GM12878 (cell line): ENCODE data around the gene BOD1L1. TPM values are rescaled to one million over a fixed set of nuclear protein-coding genes. Genes with fewer than 3 reads are reported as not detected.

Experiments
- ATAC-seq: fragments of 200-7000 bp; cut with Tn5 transposase; 3 replicates; pipeline ENCODE4 v1.9.1; 2020; ENCODE audit warnings: mild to moderate bottlenecking, moderate library complexity
- BruUV-seq: library from RNA; stranded (reverse); fragments of 400-500 nt; replicated peaks from 2 replicates; lab custom pipeline; 2021; lab: Mats Ljungman, UMichigan
- CTCF ChIA-PET: fragments of 300-600 bp; sonication (Branson Sonifier 250); formaldehyde crosslinking; extraction: SDS; loops from one replicate; lab custom pipeline; 2021; ENCODE audit warnings: inconsistent platforms; lab: Yijun Ruan, JAX
- POLR2A ChIA-PET: fragments of 350-600 bp; formaldehyde crosslinking; extraction: SDS; loops from one replicate; lab custom pipeline; 2021; ENCODE audit warnings: inconsistent platforms; lab: Charles Lee
- RAD21 ChIA-PET: fragments of 300-600 bp; sonication (Branson Sonifier 250); formaldehyde crosslinking; loops from one replicate; lab custom pipeline; 2023; ENCODE audit warnings: antibody characterized with exemption; ENCODE audit not compliant: unreplicated experiment; lab: Charles Lee
- SMC1A ChIA-PET: fragments of 300-600 bp; sonication (Branson Sonifier 250); formaldehyde crosslinking; loops from one replicate; lab custom pipeline; 2023; ENCODE audit not compliant: unreplicated experiment, uncharacterized antibody; lab: Charles Lee
- DNase-seq: peaks from one replicate; pipeline ENCODE4 v3.0.0-alpha.2; 2011; ENCODE audit warnings: low read depth, low spot score
- FAIRE-seq: peaks from 3 replicates; lab custom pipeline; 2011; peaks lifted over from hg19 to GRCh38; lab: Jason Lieb, UNC
- H2AFZ ChIP-seq: 2 replicates; pipeline ENCODE4 v1.6.0; 2011; ENCODE audit warnings: low read depth, low read length, control low read depth; ENCODE audit not compliant: control insufficient read depth
- H3K27ac ChIP-seq: 2 replicates; pipeline ENCODE4 v1.5.1; 2011; ENCODE audit warnings: control low read depth; ENCODE audit not compliant: control insufficient read depth, insufficient read depth
- H3K27me3 ChIP-seq, 2 experiments: replicated peaks in 1 of 2; 2 replicates each; pipeline versions ENCODE4 v1.6.0 to v1.6.1; 2011; ENCODE audit warnings: low read length in 1 of 2; ENCODE audit not compliant: control insufficient read depth in 2 of 2, insufficient read depth in 2 of 2
- H3K36me3 ChIP-seq, 2 experiments: 2 replicates each; pipeline ENCODE4 v1.5.1; 2011; ENCODE audit warnings: low read length in 1 of 2; ENCODE audit not compliant: control insufficient read depth in 2 of 2, insufficient read depth in 2 of 2
- H3K4me1 ChIP-seq: 2 replicates; pipeline ENCODE4 v1.6.1; 2011; ENCODE audit warnings: mild to moderate bottlenecking, low read length, moderate library complexity, mixed read lengths; ENCODE audit not compliant: control insufficient read depth, insufficient read depth
- H3K4me2 ChIP-seq: 2 replicates; pipeline ENCODE4 v1.6.0; 2011; ENCODE audit warnings: control low read depth; ENCODE audit not compliant: control insufficient read depth, insufficient read depth
- H3K4me3 ChIP-seq: fragments of 200-600 bp; sonication (generic); 2 replicates; pipeline ENCODE4 v1.5.1; 2016
- H3K79me2 ChIP-seq: 2 replicates; pipeline ENCODE4 v1.6.0; 2011; ENCODE audit warnings: low read length; ENCODE audit not compliant: control insufficient read depth, insufficient read depth
- H3K9ac ChIP-seq: 2 replicates; pipeline ENCODE4 v1.8.0; 2011; ENCODE audit warnings: low read length, control low read depth, mixed read lengths; ENCODE audit not compliant: control insufficient read depth, insufficient read depth
- H3K9me3 ChIP-seq: replicated peaks from 3 replicates; pipeline ENCODE4 v1.5.1; 2011; ENCODE audit warnings: mild to moderate bottlenecking, low read length; ENCODE audit not compliant: control insufficient read depth, insufficient read depth
- H4K20me1 ChIP-seq: 2 replicates; pipeline ENCODE4 v1.6.0; 2011; ENCODE audit not compliant: control insufficient read depth, insufficient read depth
- BACH1 ChIP-seq: fragments of 450-650 bp; IDR thresholded peaks from 2 replicates; pipeline ENCODE4 v1.6.1; 2017; ENCODE audit warnings: mild to moderate bottlenecking, borderline replicate concordance
- FOXM1 ChIP-seq: IDR thresholded peaks from 2 replicates; pipeline ENCODE4 v1.6.1; 2012; ENCODE audit warnings: low read depth, mild to moderate bottlenecking, inconsistent platforms, low read length, moderate library complexity
- IRF4 ChIP-seq: IDR thresholded peaks from 2 replicates; pipeline ENCODE4 v1.6.1; 2011; ENCODE audit warnings: low read depth, low read length
- KAT2A ChIP-seq: conservative IDR thresholded peaks from 2 replicates; pipeline ENCODE4 v1.6.1; 2011; ENCODE audit warnings: low read depth, low read length; ENCODE audit not compliant: control insufficient read depth
- MEF2A ChIP-seq: IDR thresholded peaks from 2 replicates; pipeline ENCODE4 v1.6.1; 2011; ENCODE audit warnings: low read depth, mild to moderate bottlenecking, low read length, moderate library complexity; ENCODE audit not compliant: insufficient read depth
- MTA2 ChIP-seq: fragments of 450-650 bp; IDR thresholded peaks from 2 replicates; pipeline ENCODE4 v1.6.1; 2016; ENCODE audit warnings: low read depth, mild to moderate bottlenecking, moderate library complexity
- NR2C2 ChIP-seq: IDR thresholded peaks from 2 replicates; pipeline ENCODE4 v1.6.1; 2011; ENCODE audit warnings: borderline replicate concordance, low read depth; ENCODE audit not compliant: control insufficient read depth, insufficient read length
- NRF1 ChIP-seq: conservative IDR thresholded peaks from 2 replicates; pipeline ENCODE4 v1.6.1; 2011; ENCODE audit warnings: mild to moderate bottlenecking, low read depth, low read length, improper control_type of control experiment
- PML ChIP-seq: IDR thresholded peaks from 2 replicates; pipeline ENCODE4 v1.6.1; 2012; ENCODE audit warnings: low read length, inconsistent platforms
- SIX5 ChIP-seq: IDR thresholded peaks from 2 replicates; pipeline ENCODE4 v1.6.1; 2011; ENCODE audit warnings: mild to moderate bottlenecking, low read depth, low read length, moderate library complexity; ENCODE audit not compliant: severe bottlenecking
- WGBS: methylation state at CpG from one replicate; pipeline ENCODE4 v1.1.6; 2016; ENCODE audit warnings: low lambda C conversion rate; ENCODE audit not compliant: insufficient replicate concordance, insufficient coverage; ENCODE audit errors: missing lambda C conversion rate; 5-methylcytosine and 5-hydroxymethylcytosine counted together
- in situ Hi-C: fragments of 300-500 bp; cut with MboI; formaldehyde crosslinking; loops from 9 replicates; pipeline ENCODE4 v1.14.3; 2018; ENCODE audit warnings: mixed read lengths
- intact Hi-C: fragments of 100-400 bp; cut with micrococcal nuclease; formaldehyde crosslinking; loops from one replicate; pipeline ENCODE4 v1.14.2; 2022; ENCODE audit not compliant: unreplicated experiment
- polyA plus RNA-seq, 11 experiments: library from polyadenylated mRNA; depleted of rRNA in 4 of 11; unstranded in 6 of 11; stranded (reverse) in 5 of 11; fragments of >200 nt; fragmentation: Nextera tagmentation in 4 of 11; fragmentation: Illumina TruSeq in 1 of 11; extraction: Ambion mirVana in 4 of 11; extraction: Trizol in 1 of 11; gene quantifications; 1 replicate in 1 of 11; 2 replicates in 10 of 11; pipeline versions ENCODE4 v1.2.1 to v1.2.3, GENCODE V29; 2011 to 2016; ENCODE audit warnings: inconsistent platforms in 2 of 11, missing spikeins in 2 of 11, low read depth in 1 of 11
- total RNA-seq, 4 experiments: library from RNA; depleted of rRNA in 3 of 4; stranded (reverse); fragments of >200 nt in 3 of 4; fragmentation: Illumina TruSeq in 1 of 4; extraction: Trizol in 1 of 4; gene quantifications; 2 replicates each; pipeline versions ENCODE4 v1.2.1 to v1.2.3, GENCODE V29; 2013 to 2021
- TF ChIP-seq, protein P1 (sequence below): IDR thresholded peaks from 2 replicates; pipeline ENCODE4 v1.6.1; 2012; ENCODE audit warnings: mild to moderate bottlenecking, low read depth, low read length
- TF ChIP-seq, protein P2 (sequence below): fragments of 450-650 bp; IDR thresholded peaks from 2 replicates; pipeline ENCODE4 v1.6.1; 2017; ENCODE audit warnings: antibody characterized with exemption, mild to moderate bottlenecking, moderate library complexity
- TF ChIP-seq, protein P3 (sequence below): IDR thresholded peaks from 2 replicates; pipeline ENCODE4 v1.6.1; 2011; ENCODE audit warnings: borderline replicate concordance, low read depth, mild to moderate bottlenecking, moderate library complexity, low read length; ENCODE audit not compliant: insufficient read depth, poor library complexity, severe bottlenecking

BOD1L1 gene
- total and polyA plus RNA-seq, 10 of the 15 experiments (the other 5 are each of a cell fraction or from before 2014, with no cell fraction given), result 6.8 to 41.6 (median 24.3) TPM

GRCh38 chr4:13626492-13627177 is 890 bp downstream of the BOD1L1 start (continued):
- TF ChIP-seq, protein P1, sequence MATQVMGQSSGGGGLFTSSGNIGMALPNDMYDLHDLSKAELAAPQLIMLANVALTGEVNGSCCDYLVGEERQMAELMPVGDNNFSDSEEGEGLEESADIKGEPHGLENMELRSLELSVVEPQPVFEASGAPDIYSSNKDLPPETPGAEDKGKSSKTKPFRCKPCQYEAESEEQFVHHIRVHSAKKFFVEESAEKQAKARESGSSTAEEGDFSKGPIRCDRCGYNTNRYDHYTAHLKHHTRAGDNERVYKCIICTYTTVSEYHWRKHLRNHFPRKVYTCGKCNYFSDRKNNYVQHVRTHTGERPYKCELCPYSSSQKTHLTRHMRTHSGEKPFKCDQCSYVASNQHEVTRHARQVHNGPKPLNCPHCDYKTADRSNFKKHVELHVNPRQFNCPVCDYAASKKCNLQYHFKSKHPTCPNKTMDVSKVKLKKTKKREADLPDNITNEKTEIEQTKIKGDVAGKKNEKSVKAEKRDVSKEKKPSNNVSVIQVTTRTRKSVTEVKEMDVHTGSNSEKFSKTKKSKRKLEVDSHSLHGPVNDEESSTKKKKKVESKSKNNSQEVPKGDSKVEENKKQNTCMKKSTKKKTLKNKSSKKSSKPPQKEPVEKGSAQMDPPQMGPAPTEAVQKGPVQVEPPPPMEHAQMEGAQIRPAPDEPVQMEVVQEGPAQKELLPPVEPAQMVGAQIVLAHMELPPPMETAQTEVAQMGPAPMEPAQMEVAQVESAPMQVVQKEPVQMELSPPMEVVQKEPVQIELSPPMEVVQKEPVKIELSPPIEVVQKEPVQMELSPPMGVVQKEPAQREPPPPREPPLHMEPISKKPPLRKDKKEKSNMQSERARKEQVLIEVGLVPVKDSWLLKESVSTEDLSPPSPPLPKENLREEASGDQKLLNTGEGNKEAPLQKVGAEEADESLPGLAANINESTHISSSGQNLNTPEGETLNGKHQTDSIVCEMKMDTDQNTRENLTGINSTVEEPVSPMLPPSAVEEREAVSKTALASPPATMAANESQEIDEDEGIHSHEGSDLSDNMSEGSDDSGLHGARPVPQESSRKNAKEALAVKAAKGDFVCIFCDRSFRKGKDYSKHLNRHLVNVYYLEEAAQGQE, result no peak
- no peak for TF ChIP-seq FOXM1
- no peak for TF ChIP-seq MTA2
- TF ChIP-seq, all 136 proteins: peak for 0

GRCh38 chr4:13618212-13618806 is 9.2 kb downstream of the BOD1L1 start:
- FAIRE-seq (no peak), DNase-seq (no peak), ATAC-seq (no peak)
- peaks cover 7% of the 10 kb centered on the region for H3K79me2 ChIP-seq
- no peak overlapping the region for H3K4me2 ChIP-seq
- H3K4me1 ChIP-seq, result peaks cover 12% of the 10 kb centered on the region
- H3K9me3 ChIP-seq, result no peaks in the 10 kb centered on the region
- in situ Hi-C loops (no loop called here), intact Hi-C loops (no loop called here)
- ChIA-PET SMC1A (interaction anchor here (0.6 to 3.2 kb wide), 5 partner anchors 7 to 996 kb away, joined by 3 to 10 read pairs (median 4); partner anchors contain the start of gene BOD1L1), CTCF (interaction anchor here (1.2 kb wide), 1 partner anchor 70 kb away, joined by 4 read pairs; no protein-coding TSS in a partner anchor), RAD21 (no interaction called here), POLR2A (interaction anchor here (1.4 kb wide), 1 partner anchor 10 kb away, joined by 3 read pairs; no protein-coding TSS in a partner anchor)
- no peak overlapping the region for H3K27ac ChIP-seq
- peaks cover under 1 to 7% of the 10 kb centered on the region in 2 experiments for H3K36me3 ChIP-seq
- BruUV-seq, result no TSS peak
- no peak overlapping the region for H3K9ac ChIP-seq
- H3K4me3 ChIP-seq, result no peak overlapping the region
- H2AFZ ChIP-seq, result no peak overlapping the region
- H3K27me3 ChIP-seq, result no peaks in the 10 kb centered on the region
- 93% methylated on average over 2 of the region's 2 CpGs for WGBS
- H4K20me1 ChIP-seq, result no peaks in the 10 kb centered on the region
- TF ChIP-seq, protein P2, sequence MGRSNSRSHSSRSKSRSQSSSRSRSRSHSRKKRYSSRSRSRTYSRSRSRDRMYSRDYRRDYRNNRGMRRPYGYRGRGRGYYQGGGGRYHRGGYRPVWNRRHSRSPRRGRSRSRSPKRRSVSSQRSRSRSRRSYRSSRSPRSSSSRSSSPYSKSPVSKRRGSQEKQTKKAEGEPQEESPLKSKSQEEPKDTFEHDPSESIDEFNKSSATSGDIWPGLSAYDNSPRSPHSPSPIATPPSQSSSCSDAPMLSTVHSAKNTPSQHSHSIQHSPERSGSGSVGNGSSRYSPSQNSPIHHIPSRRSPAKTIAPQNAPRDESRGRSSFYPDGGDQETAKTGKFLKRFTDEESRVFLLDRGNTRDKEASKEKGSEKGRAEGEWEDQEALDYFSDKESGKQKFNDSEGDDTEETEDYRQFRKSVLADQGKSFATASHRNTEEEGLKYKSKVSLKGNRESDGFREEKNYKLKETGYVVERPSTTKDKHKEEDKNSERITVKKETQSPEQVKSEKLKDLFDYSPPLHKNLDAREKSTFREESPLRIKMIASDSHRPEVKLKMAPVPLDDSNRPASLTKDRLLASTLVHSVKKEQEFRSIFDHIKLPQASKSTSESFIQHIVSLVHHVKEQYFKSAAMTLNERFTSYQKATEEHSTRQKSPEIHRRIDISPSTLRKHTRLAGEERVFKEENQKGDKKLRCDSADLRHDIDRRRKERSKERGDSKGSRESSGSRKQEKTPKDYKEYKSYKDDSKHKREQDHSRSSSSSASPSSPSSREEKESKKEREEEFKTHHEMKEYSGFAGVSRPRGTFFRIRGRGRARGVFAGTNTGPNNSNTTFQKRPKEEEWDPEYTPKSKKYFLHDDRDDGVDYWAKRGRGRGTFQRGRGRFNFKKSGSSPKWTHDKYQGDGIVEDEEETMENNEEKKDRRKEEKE, result no peak
- TF ChIP-seq MTA2 (no peak), KAT2A (no peak), NRF1 (no peak), SIX5 (no peak), BACH1 (no peak), MEF2A (no peak), NR2C2 (no peak), PML (no peak), IRF4 (no peak)
- TF ChIP-seq, protein P3, sequence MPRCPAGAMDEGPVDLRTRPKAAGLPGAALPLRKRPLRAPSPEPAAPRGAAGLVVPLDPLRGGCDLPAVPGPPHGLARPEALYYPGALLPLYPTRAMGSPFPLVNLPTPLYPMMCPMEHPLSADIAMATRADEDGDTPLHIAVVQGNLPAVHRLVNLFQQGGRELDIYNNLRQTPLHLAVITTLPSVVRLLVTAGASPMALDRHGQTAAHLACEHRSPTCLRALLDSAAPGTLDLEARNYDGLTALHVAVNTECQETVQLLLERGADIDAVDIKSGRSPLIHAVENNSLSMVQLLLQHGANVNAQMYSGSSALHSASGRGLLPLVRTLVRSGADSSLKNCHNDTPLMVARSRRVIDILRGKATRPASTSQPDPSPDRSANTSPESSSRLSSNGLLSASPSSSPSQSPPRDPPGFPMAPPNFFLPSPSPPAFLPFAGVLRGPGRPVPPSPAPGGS, result no peak
